Type B pancreatic cell (in vitro differentiated cells): ENCODE results near the gene NR5A2. TPM values are rescaled to one million over a fixed set of nuclear protein-coding genes. Genes with fewer than 3 reads are reported as not detected.
"Not testable (repeated sequence)": the region's sequence is repeated elsewhere in the genome, so short reads cannot be mapped to it uniquely, and the experiment has no call there.

ENCODE experiments used
- DNase-seq: peaks from one replicate; pipeline ENCODE4 v3.0.0; 2021; ENCODE audit warnings: mixed read lengths; ENCODE audit not compliant: unreplicated experiment; ENCODE audit errors: extremely low spot score
- H3K27ac Mint-ChIP-seq: 2 replicates; pipeline ENCODE4 v1.8.0; 2021; ENCODE audit warnings: mild to moderate bottlenecking, mixed read lengths
- H3K27me3 Mint-ChIP-seq: 2 replicates; pipeline ENCODE4 v1.8.0; 2021; ENCODE audit warnings: mixed read lengths
- H3K36me3 Mint-ChIP-seq: 2 replicates; pipeline ENCODE4 v1.8.0; 2021; ENCODE audit warnings: mixed read lengths
- H3K4me1 Mint-ChIP-seq: one replicate; pipeline ENCODE4 v1.8.0; 2021; ENCODE audit warnings: mixed read lengths; ENCODE audit not compliant: unreplicated experiment
- H3K4me3 Mint-ChIP-seq: 2 replicates; pipeline ENCODE4 v1.8.0; 2021; ENCODE audit warnings: mild to moderate bottlenecking, mixed read lengths
- H3K9me3 Mint-ChIP-seq: 2 replicates; pipeline ENCODE4 v1.8.0; 2021; ENCODE audit warnings: mixed read lengths
- total RNA-seq: library from RNA; stranded (reverse); gene quantifications from 2 replicates; pipeline ENCODE4 v1.2.1, GENCODE V29; 2021; ENCODE audit warnings: low replicate concordance
- TF ChIP-seq, protein P1 (sequence below): fragments of 200-600 bp; sonication (generic); conservative IDR thresholded peaks from 2 replicates; pipeline ENCODE4 v1.5.0; 2021; ENCODE audit warnings: antibody characterized with exemption, mild to moderate bottlenecking

Gene NR5A2
- total RNA-seq, 1 donor from 2014 or later, result 3.5 TPM

GRCh38 chr1:200184196-200184595 lies 156.7 kb downstream of the NR5A2 start:
- H3K9me3 Mint-ChIP-seq, result peaks cover 6% of the 10 kb centered on the region

DNA sequence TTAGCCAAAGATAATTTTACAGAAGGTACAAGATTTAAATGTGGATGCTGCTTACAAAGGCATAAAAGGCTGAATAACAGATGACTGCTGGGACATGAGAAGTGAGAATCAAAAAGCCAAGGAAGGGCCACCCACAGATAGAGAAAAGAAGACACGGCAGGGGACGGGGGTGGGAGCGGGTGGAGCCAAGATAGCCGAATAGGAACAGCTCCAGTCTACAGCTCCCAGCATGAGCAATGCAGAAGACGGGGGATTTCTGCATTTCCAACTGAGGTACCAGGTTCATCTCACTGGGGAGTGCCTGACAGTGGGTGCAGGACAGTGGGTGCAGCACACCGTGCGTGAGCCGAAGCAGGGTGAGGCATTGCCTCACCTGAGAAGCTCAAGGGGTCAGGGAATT lies 157.7 kb downstream of the NR5A2 start:
- peaks cover 10% of the 10 kb centered on the region for H3K4me1 Mint-ChIP-seq
- H3K9me3 Mint-ChIP-seq, H3K4me3 Mint-ChIP-seq, H3K27me3 Mint-ChIP-seq, H3K36me3 Mint-ChIP-seq, H3K27ac Mint-ChIP-seq, DNase-seq: not testable (repeated sequence)

More at GRCh38 chr1:200184196-200184595, 156.7 kb downstream of the NR5A2 start:
- Mint-ChIP-seq H3K36me3 (no peaks in the 10 kb centered on the region), H3K27me3 (peaks cover 3% of the 10 kb centered on the region), H3K4me3 (no peak overlapping the region), H3K27ac (no peak overlapping the region), H3K4me1 (peaks cover 12% of the 10 kb centered on the region)
- TF ChIP-seq, protein P1, sequence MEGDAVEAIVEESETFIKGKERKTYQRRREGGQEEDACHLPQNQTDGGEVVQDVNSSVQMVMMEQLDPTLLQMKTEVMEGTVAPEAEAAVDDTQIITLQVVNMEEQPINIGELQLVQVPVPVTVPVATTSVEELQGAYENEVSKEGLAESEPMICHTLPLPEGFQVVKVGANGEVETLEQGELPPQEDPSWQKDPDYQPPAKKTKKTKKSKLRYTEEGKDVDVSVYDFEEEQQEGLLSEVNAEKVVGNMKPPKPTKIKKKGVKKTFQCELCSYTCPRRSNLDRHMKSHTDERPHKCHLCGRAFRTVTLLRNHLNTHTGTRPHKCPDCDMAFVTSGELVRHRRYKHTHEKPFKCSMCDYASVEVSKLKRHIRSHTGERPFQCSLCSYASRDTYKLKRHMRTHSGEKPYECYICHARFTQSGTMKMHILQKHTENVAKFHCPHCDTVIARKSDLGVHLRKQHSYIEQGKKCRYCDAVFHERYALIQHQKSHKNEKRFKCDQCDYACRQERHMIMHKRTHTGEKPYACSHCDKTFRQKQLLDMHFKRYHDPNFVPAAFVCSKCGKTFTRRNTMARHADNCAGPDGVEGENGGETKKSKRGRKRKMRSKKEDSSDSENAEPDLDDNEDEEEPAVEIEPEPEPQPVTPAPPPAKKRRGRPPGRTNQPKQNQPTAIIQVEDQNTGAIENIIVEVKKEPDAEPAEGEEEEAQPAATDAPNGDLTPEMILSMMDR, result no peak
- no peak for DNase-seq

- not testable (repeated sequence) for H3K4me1 Mint-ChIP-seq, H3K27me3 Mint-ChIP-seq, H3K4me3 Mint-ChIP-seq, DNase-seq, H3K9me3 Mint-ChIP-seq, H3K27ac Mint-ChIP-seq, H3K36me3 Mint-ChIP-seq
Measured at GRCh38 chr1:200187332-200187731, 159.8 kb downstream of the NR5A2 start.

GRCh38 chr1:200191993-200192392 lies 164.5 kb downstream of the NR5A2 start:
- DNase-seq, result no peak
- Mint-ChIP-seq H3K9me3 (no peaks in the 10 kb centered on the region), H3K27ac (no peak overlapping the region), H3K4me3 (no peak overlapping the region), H3K36me3 (no peaks in the 10 kb centered on the region), H3K27me3 (no peaks in the 10 kb centered on the region), H3K4me1 (no peaks in the 10 kb centered on the region)
- TF ChIP-seq, protein P1, result no peak

GRCh38 chr1:200194477-200194876 lies 167.0 kb downstream of the NR5A2 start:
- H3K9me3 Mint-ChIP-seq, result no peaks in the 10 kb centered on the region

GRCh38 chr1:200198236-200198635 lies 170.7 kb downstream of the NR5A2 start:
- Mint-ChIP-seq H3K4me3 (no peak overlapping the region), H3K27me3 (peaks cover 4% of the 10 kb centered on the region), H3K4me1 (peaks cover 10% of the 10 kb centered on the region), H3K9me3 (no peaks in the 10 kb centered on the region), H3K36me3 (no peaks in the 10 kb centered on the region), H3K27ac (no peak overlapping the region)
- DNase-seq, result no peak
- TF ChIP-seq, protein P1, result no peak

More at GRCh38 chr1:200194477-200194876, 167.0 kb downstream of the NR5A2 start:
- no peak overlapping the region for H3K27ac Mint-ChIP-seq
- H3K27me3 Mint-ChIP-seq, result peaks cover 4% of the 10 kb centered on the region
- TF ChIP-seq, protein P1, result no peak
- no peak overlapping the region for H3K4me3 Mint-ChIP-seq
- DNase-seq, result no peak
- no peaks in the 10 kb centered on the region for H3K36me3 Mint-ChIP-seq
- H3K4me1 Mint-ChIP-seq, result peaks cover 10% of the 10 kb centered on the region
